K562 (cell line): Measurements from ENCODE around the gene HOMEZ. TPM values are rescaled to one million over a fixed set of nuclear protein-coding genes. Genes with fewer than 3 reads are reported as not detected.
A peak's percentile ranks its signal among the peaks of the same experiment; 100 is the strongest.

Source experiments
- HNRNPLL ChIP-seq: fragments of 200-400 bp; formaldehyde crosslinking; IDR thresholded peaks from 2 replicates; pipeline ENCODE4 v1.6.1; 2017; ENCODE audit warnings: low read length, low read depth, mild to moderate bottlenecking; ENCODE audit not compliant: poor library complexity, severe bottlenecking
- NCOR1 ChIP-seq: fragments of 450-650 bp; IDR thresholded peaks from 2 replicates; pipeline ENCODE4 v1.6.1; 2016; ENCODE audit warnings: mild to moderate bottlenecking, moderate library complexity
- NFATC3 ChIP-seq: fragments of 450-650 bp; IDR thresholded peaks from 2 replicates; pipeline ENCODE4 v1.6.1; 2017; ENCODE audit warnings: mild to moderate bottlenecking
- PCBP2 ChIP-seq: fragments of 200-400 bp; formaldehyde crosslinking; IDR thresholded peaks from 2 replicates; pipeline ENCODE4 v1.6.1; 2018; ENCODE audit warnings: low read length, low read depth, mild to moderate bottlenecking, moderate library complexity; ENCODE audit not compliant: poor library complexity, severe bottlenecking
- PKNOX1 ChIP-seq: fragments of 450-650 bp; IDR thresholded peaks from 2 replicates; pipeline ENCODE4 v1.6.1; 2016
- RFX1 ChIP-seq: fragments of 450-650 bp; IDR thresholded peaks from 2 replicates; pipeline ENCODE4 v1.6.1; 2016; ENCODE audit warnings: mild to moderate bottlenecking, moderate library complexity
- SLC30A9 ChIP-seq: fragments of 250-450 bp; sonication (Bioruptor Pico); IDR thresholded peaks from 2 replicates; pipeline ENCODE4 v1.8.0; 2022; ENCODE audit warnings: mild to moderate bottlenecking, moderate library complexity
- SNIP1 ChIP-seq: fragments of 450-650 bp; IDR thresholded peaks from 2 replicates; pipeline ENCODE4 v1.7.1; 2017; ENCODE audit warnings: low read depth, mild to moderate bottlenecking
- THAP12 ChIP-seq: fragments of 250-450 bp; sonication (Bioruptor Pico); IDR thresholded peaks from 2 replicates; pipeline ENCODE4 v1.9.0; 2021; ENCODE audit warnings: mild to moderate bottlenecking, inconsistent platforms
- THRB ChIP-seq: fragments of 450-650 bp; formaldehyde crosslinking; conservative IDR thresholded peaks from 2 replicates; pipeline ENCODE4 v1.4.0; 2022; ENCODE audit warnings: mild to moderate bottlenecking, missing genetic modification characterization
- ZNF184 ChIP-seq: sonication (generic); formaldehyde crosslinking; IDR thresholded peaks from 2 replicates; pipeline ENCODE4 v1.5.0; 2020; ENCODE audit warnings: missing genetic modification reagents
- ZNF407 ChIP-seq: fragments of 450-650 bp; IDR thresholded peaks from 2 replicates; pipeline ENCODE4 v1.6.1; 2016; ENCODE audit warnings: low read depth
- ZNF668 ChIP-seq: fragments of 250-450 bp; sonication (Bioruptor Pico); IDR thresholded peaks from 2 replicates; pipeline ENCODE4 v1.8.0; 2022; ENCODE audit warnings: mild to moderate bottlenecking, inconsistent platforms
- ZZZ3 ChIP-seq: fragments of 450-650 bp; IDR thresholded peaks from 2 replicates; pipeline ENCODE4 v1.6.1; 2016; ENCODE audit warnings: antibody characterized with exemption, mild to moderate bottlenecking, moderate library complexity
- polyA plus RNA-seq, 8 experiments: library from polyadenylated mRNA; depleted of rRNA in 4 of 8; stranded (reverse) in 5 of 8; unstranded in 3 of 8; fragments of >200 nt; fragmentation: Nextera tagmentation in 2 of 8; fragmentation: Illumina TruSeq in 1 of 8; extraction: Ambion mirVana in 2 of 8; extraction: Trizol in 1 of 8; gene quantifications; 2 replicates each; pipeline versions ENCODE4 v1.2.1 to v1.2.3, GENCODE V29; 2011 to 2014; ENCODE audit warnings: inconsistent platforms in 1 of 8, missing spikeins in 1 of 8
- total RNA-seq, 7 experiments: library from RNA; depleted of rRNA in 6 of 7; stranded (reverse); fragments of >200 nt in 6 of 7; fragmentation: Illumina TruSeq in 2 of 7; extraction: Trizol in 2 of 7; gene quantifications; 2 replicates each; pipeline versions ENCODE4 v1.2.1 to v1.2.3, GENCODE V29; 2011 to 2021; ENCODE audit warnings: low replicate concordance in 1 of 7

The HOMEZ gene
- total and polyA plus RNA-seq, 9 of the 15 experiments (the other 6 are each of a cell fraction or from before 2014, with no cell fraction given) = 3.0 to 30.2 (median 16.9) TPM

- TF ChIP-seq THRB (CRISPR knock-in tag) (no peak), SNIP1 (no peak), RFX1 (no peak), NFATC3 (no peak), PKNOX1 (peak; percentile 74), NCOR1 (no peak), SLC30A9 (CRISPR knock-in tag) (no peak), PCBP2 (no peak), HNRNPLL (peak; percentile 72), ZNF184 (CRISPR knock-in tag) (no peak), THAP12 (CRISPR knock-in tag) (peak; percentile 48; the same call in 1 of the 2 replicates), ZZZ3 (no peak), ZNF668 (CRISPR knock-in tag) (no peak), ZNF407 (no peak)
These were observed 16.6 kb upstream of the HOMEZ start, which contains the start of gene PPP1R3E (continued) for GRCh38 chr14:23302290-23303225.
